Occipital lobe (tissue), 2 donors: ENCODE results near the gene TMBIM1. TPM values are rescaled to one million over a fixed set of nuclear protein-coding genes. Genes with fewer than 3 reads are reported as not detected.

ENCODE experiments used
- DNase-seq: peaks from one replicate; lab custom pipeline; 2025; lab: John Stamatoyannopoulos, UW
- total RNA-seq: library from RNA; depleted of rRNA; stranded (reverse); fragments of >200 nt; gene quantifications from one replicate; pipeline ENCODE4 v1.2.3, GENCODE V29; 2014

The TMBIM1 gene
- total RNA-seq, 1 donor from 2014 or later = 16.2 TPM

DNA sequence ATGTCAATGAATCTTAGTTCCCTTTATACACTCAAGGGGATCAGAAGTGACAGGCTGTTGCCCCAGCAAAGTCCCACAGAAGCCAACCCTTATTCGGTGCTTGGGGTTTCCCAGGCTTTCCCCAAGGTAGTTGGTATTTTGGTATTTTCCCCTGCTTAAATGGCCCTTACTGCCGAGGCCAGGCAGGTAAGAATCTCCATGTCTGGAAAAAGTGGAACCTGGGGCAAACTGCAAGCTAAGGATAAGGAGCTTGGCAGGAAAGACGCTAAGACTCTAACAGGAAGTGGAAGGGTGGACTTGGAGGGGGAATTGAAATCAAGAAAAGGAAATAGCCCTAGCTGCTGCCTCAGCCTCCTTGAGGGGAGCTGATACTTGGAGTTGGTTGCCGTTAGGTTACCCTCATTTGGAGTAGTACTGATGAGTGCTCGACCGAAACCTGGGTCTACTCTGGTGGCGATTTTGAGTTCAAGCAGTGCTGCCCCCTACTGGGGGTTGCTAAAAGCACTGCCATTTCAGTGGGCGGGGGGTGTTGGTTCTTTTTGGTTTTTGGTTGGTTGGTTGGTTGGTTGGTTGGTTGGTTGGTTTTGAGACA is 34.8 kb downstream of the TMBIM1 start:
- DNase-seq = no peak

DNA sequence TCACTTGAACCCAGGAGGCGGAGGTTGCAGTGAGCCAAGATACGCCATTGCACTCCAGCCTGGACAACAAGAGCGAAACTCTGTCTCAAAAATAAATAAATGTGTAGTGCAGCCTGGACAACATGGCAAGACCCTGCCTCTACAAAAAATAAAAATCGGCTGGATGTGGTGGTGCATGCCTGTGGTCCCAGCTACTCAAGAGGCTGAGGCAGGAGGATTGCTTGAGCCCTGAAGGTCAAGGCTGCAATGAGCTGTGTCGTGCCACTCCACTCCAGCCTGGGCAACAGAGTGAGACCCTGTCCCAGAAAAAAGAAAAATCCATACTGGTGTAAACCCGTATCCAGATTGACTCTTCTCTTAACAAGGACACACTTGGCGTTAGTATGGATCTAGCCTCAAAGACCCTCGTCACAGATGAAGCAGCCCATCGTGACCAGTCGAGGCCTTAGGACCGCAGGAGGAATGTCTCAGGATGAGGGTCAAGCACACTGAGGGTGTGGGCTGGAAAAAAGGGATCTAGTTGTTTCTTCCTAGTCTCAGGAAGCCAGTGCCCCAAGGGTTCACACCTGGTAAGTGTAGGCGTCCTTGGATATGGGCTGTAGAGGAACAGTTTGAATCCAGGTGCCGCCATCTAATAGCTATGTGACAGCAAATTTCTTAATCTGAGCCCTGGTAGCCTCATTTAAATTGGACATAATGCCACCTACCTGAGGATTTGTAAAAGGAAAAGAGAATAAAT is 35.5 kb downstream of the TMBIM1 start:
- DNase-seq = no peak

DNA sequence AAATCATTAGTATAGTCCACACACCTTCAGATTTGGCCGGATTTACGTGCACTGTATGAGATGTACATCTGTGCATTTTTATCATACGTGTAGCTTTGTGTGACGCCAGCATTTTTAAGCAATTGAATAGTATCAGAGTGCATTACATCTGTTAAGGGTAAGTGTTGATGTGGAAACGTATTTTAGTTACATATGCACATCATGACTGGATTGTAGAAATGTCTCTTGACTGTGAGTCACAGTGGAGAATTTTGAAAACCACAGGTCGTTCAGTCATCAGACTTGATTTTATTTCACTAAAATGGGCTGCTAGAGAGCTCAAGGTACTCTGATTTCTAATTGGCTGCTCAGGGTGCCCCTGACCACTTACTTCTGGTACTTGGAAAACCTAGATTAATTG is 36.9 kb downstream of the TMBIM1 start:
- no peak for DNase-seq

DNA sequence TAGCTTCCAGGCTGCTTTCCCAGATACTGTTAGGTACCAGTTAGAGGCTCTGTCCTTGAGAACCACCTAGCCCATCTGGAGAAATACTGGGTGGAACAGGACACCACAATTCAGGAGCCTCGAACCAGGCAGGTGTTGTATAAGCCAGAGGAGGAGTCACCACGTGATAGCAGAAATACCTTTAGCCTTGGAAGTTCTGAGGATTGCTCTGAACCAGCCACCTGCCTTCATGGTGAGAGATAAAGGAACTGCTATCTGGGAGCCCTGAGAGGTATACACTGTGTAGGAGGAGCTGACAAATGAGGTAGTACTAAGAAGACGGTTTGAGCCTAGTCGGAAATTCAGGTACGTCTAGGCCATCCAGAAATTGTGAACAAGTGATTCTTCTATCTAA is 39.1 kb downstream of the TMBIM1 start:
- no peak for DNase-seq

DNA sequence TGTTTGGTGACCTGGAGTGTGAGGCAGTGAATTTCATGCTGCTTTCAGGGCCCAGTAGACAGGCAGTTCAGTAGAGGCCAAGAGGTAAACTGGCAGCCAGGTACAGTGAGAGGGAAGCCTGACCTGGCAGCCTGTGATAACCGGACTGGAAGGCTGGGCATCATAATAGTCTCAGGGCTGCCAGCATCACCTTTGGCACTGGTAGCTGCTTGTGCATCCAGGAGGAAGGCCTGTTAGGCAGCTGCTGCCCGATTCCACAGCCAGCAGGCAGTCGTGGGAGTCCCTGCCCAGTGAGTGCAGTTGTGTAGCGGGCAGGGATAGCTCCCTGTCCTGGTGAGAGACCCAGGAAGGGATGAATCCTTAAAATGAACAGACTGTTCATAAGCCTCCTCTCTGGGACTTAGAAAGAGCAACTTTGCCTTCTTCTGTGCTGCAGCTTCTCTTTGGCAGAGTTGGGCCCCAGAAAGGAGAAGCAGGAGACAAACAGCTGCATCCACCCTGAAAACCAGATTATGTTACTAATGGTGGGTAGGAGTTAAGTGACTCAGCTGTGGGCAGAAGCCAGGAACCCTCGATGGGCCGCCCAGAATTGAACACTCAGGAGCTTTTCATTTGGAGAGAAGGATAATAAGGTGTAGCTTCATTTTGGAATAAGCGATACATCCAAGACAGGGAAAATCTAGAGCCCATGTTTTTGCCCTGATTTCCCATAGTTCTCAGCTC is 39.6 kb downstream of the TMBIM1 start:
- no peak for DNase-seq

DNA sequence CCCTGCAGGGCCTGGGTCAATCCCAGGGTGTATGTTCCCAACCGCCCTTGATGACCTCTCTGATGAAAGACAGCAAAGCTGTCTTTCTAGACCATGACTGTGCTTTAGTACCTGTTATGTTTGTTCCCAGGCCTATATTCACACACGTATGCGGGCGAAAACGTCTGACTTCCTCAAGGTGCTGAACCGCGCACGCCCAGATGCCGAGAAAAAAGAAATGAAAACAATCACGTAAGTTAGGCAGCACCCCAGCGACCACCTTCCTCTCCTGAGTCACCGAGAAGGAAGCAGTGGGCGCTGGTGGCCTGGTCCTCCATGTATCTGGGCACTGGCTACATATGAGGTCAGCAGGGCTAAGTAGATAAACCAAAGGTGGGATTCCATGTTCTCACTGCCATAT is 42.6 kb downstream of the TMBIM1 start:
- no peak for DNase-seq

DNA sequence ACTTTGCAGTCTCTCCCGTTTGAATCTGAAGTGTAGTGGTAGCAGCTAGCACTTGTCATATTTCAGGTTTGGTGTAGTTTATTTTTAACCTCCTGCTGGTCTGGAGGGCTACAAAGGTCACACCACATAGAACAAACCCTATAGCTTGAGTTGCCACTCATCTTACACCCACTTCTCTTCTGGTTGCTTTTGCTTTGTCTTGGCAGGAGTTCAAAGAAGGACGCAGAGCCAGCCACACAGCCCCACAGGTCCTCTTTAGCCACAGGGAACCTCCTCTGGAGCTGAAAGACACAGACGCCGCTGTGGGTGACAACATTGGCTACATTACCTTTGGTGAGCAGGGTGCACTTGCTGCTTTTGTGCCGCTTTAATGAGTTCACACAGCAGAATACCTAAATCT is 47.1 kb downstream of the TMBIM1 start:
- no peak for DNase-seq

DNA sequence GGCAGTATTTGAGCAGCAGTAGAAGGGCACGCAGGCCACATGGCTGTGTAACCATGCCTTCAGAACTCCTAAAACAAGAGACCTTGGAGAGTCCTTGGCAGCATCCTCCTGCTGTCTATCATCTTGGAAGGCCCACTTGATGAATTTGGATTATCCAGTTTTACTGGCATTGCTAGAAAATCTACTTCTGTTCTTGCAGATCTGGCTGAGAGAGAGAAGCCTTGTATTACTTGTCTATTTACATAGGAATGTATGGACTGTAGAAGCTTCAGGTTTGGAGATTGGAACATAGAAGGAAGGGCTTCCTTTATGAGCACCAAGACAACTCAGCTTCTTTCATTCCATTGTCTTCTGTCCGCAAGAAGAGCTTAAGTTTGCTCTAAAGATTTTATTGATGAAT is 47.6 kb downstream of the TMBIM1 start:
- DNase-seq = no peak

DNA sequence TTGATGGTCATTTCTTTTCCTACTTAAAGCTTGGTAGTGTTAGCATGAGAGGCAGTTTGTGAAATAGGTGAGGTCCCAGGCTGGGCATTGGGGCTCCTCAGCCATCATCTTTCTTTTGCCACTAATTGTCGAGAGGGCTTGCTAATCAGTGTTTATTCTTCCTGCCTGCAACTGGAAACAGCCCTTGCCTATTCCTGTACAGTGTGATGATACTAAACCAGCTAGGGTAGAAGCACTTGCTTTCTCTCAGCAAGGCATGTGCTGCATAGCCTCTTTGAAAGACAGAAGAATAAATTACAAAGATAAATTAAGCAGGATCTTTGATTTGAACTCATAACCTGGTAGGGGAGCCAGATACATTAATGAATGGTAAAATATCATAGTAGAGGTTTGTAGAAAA is 48.1 kb downstream of the TMBIM1 start:
- no peak for DNase-seq

DNA sequence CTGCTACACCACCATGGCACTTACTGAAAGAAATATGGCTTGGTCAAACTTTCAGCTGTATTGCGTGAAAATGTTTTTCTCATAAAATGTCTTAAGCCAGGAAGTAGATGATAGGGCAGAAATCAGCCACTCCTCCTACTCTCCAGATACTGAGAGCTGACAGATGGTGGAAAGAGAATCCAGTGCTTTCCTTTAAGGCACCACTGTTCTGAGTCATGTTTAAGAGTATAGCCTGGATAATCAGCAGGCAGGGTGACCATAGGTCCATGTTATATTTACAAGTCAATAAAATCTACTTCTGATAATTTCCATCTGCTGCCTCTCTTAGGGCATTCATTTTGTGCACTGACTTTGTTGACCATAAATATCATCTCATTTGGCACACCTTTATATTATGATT is 53.4 kb downstream of the TMBIM1 start:
- DNase-seq = no peak

DNA sequence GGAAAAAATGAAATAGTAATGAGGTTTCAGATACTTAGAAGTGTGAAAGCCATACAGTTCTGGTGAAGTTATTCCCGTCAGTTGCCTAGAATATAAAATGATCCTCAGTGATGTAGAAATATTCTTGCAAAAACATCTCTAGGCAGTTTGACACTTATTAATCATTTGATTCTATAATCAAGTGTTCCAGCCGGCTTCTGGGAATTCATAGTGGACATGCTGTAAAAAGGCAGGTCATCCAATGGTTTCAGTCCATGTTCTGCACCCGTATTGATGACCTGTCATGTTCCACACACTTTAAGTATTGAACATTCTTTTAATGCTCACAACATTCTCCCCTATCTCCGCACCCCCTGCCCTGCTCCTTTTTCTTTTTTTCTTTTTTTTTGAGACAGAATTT is 55.5 kb downstream of the TMBIM1 start:
- no peak for DNase-seq

DNA sequence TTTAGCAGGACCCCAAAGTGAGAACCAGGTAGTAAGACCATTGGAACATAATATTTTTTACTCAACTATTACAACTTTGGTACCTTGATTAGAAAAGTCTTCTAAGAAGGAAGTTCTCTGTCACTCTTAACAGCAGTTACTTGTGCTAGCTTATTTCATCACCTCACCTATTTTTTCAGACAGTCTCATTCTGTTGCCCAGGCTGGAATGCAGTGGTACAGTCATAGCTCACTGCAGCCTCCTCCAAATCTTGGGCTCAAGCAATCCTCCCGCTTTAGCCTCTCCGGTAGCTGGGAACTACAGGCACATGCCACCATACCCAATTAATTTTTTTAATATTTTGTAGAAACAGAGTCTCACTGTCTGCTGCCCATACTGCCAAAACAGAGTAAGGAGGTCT is 57.3 kb downstream of the TMBIM1 start:
- DNase-seq = no peak

DNA sequence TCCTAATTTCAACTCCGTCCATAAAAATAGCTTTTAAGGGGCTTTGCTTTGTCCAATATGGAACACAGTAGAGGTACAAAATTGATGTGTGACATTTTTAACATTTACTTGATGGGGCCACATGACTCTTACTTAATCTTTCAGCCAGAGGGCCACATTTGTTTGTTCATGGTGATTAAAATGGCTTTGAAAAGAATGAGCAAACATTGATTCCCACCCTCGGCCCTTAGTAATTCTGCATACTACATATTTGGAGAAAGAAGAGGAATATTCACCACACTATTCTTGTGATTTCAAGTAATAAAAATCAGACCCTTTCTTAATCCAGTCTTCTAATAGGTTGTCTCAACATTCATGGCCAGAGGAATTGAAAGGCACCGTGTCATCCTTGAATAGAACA is 57.8 kb downstream of the TMBIM1 start:
- no peak for DNase-seq

DNA sequence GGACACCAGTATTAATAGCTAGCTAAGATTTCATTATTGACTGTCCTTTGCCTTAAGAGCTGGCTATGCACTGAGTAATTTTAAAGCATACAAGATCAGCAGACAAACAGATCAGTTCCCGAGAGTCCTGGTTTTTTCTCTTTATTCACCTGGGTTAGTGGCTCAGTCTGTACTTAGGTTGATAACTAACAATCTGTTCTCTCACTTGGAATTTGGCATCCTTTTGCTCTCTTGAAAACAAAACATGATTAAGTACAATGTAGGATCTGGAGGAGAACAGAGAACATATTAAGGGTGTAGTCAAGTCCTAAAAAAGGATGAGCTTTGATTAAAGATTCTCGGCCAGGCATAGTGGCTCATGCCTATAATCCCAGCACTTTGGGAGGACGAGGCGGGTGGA is 58.8 kb downstream of the TMBIM1 start:
- DNase-seq = no peak

DNA sequence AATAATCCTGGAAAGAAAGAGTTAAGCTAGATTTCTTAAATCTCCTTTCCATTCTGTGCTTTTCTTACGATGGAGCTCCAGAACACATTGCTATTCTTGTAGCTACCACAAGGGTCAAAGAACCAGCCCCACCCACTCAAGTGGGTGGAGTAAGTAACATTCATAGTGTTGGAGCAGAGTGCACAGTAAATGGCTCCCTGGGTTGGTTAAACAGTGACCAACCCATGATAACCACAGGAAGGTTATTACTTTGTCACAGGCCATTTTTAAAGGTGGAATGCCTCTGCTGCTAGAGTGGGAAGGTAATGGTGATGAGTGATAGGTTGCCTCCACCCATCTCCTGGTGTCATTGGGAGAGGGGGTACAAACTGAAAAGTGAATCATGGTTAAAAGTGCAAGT is 61.4 kb downstream of the TMBIM1 start:
- no peak for DNase-seq

DNA sequence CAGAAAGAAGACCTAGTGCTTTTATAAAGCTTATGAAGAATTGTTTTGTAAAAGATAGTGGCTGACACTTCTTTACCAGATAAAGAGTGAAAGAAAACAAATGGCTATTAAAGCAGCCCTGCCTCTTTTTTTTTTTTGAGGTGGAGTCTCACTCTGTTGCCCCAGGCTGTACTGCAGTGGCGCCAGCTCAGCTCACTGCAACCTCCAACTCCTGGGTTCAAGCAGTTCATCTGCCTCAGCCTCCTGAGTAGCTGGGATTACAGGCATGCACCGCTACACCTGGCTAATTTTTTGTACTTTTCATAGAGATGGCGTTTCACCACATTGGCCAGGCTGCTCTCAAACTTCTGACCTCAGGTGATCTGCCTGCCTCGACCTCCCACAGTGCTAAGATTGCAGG is 62.5 kb downstream of the TMBIM1 start:
- DNase-seq = no peak

DNA sequence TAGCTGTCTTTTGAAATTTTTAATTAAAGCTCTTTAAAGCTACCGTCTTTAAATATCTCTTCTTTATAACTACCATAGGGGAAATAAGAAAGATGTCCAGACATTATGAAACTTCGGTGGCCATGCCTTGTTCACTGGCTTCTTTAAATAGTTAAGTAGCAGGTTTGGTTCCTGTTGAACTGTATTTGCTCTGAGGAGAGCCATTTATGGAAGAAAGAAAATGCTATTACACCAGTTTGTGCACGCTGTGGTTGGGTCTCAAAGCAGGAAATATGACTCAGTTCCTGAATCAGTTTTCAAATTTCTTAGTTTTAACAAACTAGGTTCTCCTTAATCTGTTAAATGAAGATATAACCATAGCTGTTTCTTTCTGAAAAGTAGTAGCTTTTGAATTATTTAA is 63.1 kb downstream of the TMBIM1 start:
- no peak for DNase-seq

DNA sequence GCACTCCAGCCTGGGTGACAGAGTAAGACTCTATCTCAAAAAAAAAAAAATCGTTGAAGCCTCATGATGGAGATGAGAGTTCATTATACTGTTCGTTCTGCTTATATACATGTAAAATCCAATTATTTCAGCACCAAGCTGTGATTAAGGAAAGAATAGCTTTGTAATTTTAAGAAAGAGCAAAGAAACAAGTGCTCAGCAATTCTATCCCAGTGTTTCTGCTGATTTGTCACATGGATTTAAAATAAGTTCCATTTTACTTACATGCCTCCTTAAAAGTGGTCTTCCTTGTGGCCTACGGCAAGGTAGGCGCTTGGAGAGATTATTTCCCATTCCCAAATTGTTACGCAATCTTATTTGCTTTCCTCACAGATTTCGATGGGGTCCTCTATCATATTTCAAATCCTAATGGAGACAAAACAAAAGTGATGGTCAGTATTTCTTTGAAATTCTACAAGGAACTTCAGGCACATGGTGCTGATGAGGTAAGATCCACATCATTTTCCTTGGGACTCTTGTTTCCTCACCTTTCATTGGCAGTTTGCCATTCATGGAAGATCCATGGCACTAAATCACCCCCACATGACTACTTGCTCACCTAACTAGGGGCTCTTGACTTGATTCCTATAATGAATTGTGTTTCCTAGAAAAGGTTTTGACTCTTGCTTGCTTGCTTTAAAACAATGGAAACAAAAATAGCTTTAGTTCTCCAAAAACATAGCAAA is 63.8 kb downstream of the TMBIM1 start:
- no peak for DNase-seq

DNA sequence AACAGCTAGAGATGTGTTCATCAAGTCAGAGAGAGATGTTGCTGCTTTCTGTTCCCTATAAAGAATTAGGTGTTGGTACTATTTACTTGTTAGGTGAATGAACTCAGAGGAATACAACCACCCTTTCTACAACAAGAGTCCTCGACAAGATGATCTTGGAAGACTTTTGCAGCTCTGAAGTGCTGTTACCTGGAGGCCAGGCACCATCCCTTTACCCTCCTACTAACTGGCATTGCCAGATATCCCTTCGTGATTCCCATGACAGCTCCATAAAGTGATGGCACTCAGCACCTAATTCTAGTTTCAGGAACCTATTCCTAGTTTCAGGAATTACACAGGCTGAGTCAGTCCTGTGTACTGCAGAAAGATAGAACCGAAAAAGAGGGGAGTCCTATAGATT is 65.4 kb downstream of the TMBIM1 start:
- no peak for DNase-seq
